K562 (cell line): ENCODE measurements around the gene SNPH. TPM values are rescaled to one million over a fixed set of nuclear protein-coding genes. Genes with fewer than 3 reads are reported as not detected.

Source experiments
- ATAC-seq: fragments of 200-7000 bp; cut with Tn5 transposase; 3 replicates; pipeline ENCODE4 v1.9.1; 2020; ENCODE audit warnings: moderate library complexity
- BruUV-seq: library from RNA; stranded (reverse); fragments of 400-500 nt; replicated peaks from 2 replicates; lab custom pipeline; 2021; lab: Mats Ljungman, UMichigan
- CTCF ChIA-PET: fragments of 300-600 bp; formaldehyde crosslinking; extraction: SDS; loops from one replicate; lab custom pipeline; 2021; ENCODE audit warnings: low intra/inter-chr PET ratio; lab: Yijun Ruan, JAX
- POLR2A ChIA-PET: fragments of 300-600, 350-650 bp; sonication (Branson Sonifier 250); formaldehyde crosslinking; extraction: SDS; loops from one replicate; lab custom pipeline; 2021; ENCODE audit warnings: antibody characterized with exemption, inconsistent platforms; lab: Yijun Ruan, JAX
- DNase-seq, 4 experiments: peaks; one replicate each; pipeline versions ENCODE4 v3.0.0 to v3.0.0-alpha.2; 2011 to 2018; ENCODE audit warnings: low spot score in 3 of 4, mixed read lengths in 3 of 4; ENCODE audit errors: extremely low read depth in 1 of 4
- FAIRE-seq: peaks from 2 replicates; lab custom pipeline; 2011; peaks lifted over from hg19 to GRCh38; lab: Jason Lieb, UNC
- H2AFZ ChIP-seq: 2 replicates; pipeline ENCODE4 v1.6.0; 2011; ENCODE audit warnings: low read depth, low read length, control low read depth, inconsistent platforms
- H3K27ac ChIP-seq: fragments of 200-600 bp; 3 replicates; pipeline ENCODE4 v1.8.0; 2011; ENCODE audit warnings: low read depth, mild to moderate bottlenecking, control low read depth, inconsistent platforms, low read length, moderate library complexity, mixed read lengths; ENCODE audit errors: extremely low read depth
- H3K27me3 ChIP-seq, 2 experiments: fragments of 300-600 bp in 1 of 2; 2 replicates in 1 of 2; 3 replicates in 1 of 2; pipeline versions ENCODE4 v1.6.0 to v1.8.0; 2011; ENCODE audit warnings: inconsistent platforms in 2 of 2, low read length in 2 of 2, mild to moderate bottlenecking in 1 of 2, mixed read lengths in 1 of 2, moderate library complexity in 1 of 2; ENCODE audit not compliant: control insufficient read depth in 2 of 2, insufficient read depth in 2 of 2
- H3K36me3 ChIP-seq: fragments of 300-600 bp; 3 replicates; pipeline ENCODE4 v1.8.0; 2011; ENCODE audit warnings: mild to moderate bottlenecking, low read length, inconsistent platforms; ENCODE audit not compliant: control insufficient read depth, insufficient read depth
- H3K4me1 ChIP-seq, 2 experiments: fragments of 200-600 bp in 1 of 2; replicated peaks in 1 of 2; 2 replicates in 1 of 2; 3 replicates in 1 of 2; pipeline versions ENCODE4 v1.5.1 to v1.8.0; 2011; ENCODE audit warnings: inconsistent platforms in 2 of 2, low read length in 2 of 2, mild to moderate bottlenecking in 1 of 2, mixed read lengths in 1 of 2, moderate library complexity in 1 of 2; ENCODE audit not compliant: control insufficient read depth in 2 of 2, insufficient read depth in 2 of 2
- H3K4me2 ChIP-seq: 2 replicates; pipeline ENCODE4 v1.6.1; 2011; ENCODE audit warnings: low read length, control low read depth, inconsistent platforms, mixed read lengths; ENCODE audit not compliant: insufficient read depth
- H3K4me3 ChIP-seq: fragments of 200-600 bp; sonication (generic), shearing (Covaris generic); 2 replicates; pipeline ENCODE4 v1.5.1; 2016; ENCODE audit warnings: control low read depth, inconsistent platforms
- H3K79me2 ChIP-seq: fragments of 200-600 bp; 3 replicates; pipeline ENCODE4 v1.8.0; 2011; ENCODE audit warnings: low read length, inconsistent platforms; ENCODE audit not compliant: control insufficient read depth, insufficient read depth
- H3K9ac ChIP-seq, 2 experiments: 2 replicates each; pipeline versions ENCODE4 v1.6.0 to v1.6.1; 2011; ENCODE audit warnings: low read depth in 2 of 2, low read length in 2 of 2, control low read depth in 1 of 2, inconsistent platforms in 1 of 2, mild to moderate bottlenecking in 1 of 2, mixed read lengths in 1 of 2; ENCODE audit not compliant: insufficient read depth in 1 of 2
- H3K9me1 ChIP-seq: one replicate; pipeline ENCODE4 v1.6.0; 2011; ENCODE audit warnings: inconsistent platforms, mild to moderate bottlenecking, low read length, moderate library complexity; ENCODE audit not compliant: control insufficient read depth, insufficient read depth
- H3K9me3 ChIP-seq: replicated peaks from 2 replicates; pipeline ENCODE4 v1.5.1; 2011; ENCODE audit warnings: low read depth, low read length, inconsistent platforms; ENCODE audit not compliant: control insufficient read depth, insufficient read depth
- H4K20me1 ChIP-seq: replicated peaks from 2 replicates; pipeline ENCODE4 v1.6.1; 2011; ENCODE audit warnings: low read length, inconsistent platforms, mixed read lengths; ENCODE audit not compliant: control insufficient read depth, insufficient read depth
- FOXA1 ChIP-seq: fragments of 450-650 bp; IDR thresholded peaks from 2 replicates; pipeline ENCODE4 v1.6.1; 2016; ENCODE audit warnings: mild to moderate bottlenecking, borderline replicate concordance
- HMGN3 ChIP-seq: IDR thresholded peaks from 2 replicates; pipeline ENCODE4 v1.6.1; 2011; ENCODE audit warnings: borderline replicate concordance, low read depth, mild to moderate bottlenecking, mixed read lengths, low read length; ENCODE audit not compliant: insufficient read length; ENCODE audit errors: extremely low read depth
- MTA3 ChIP-seq: fragments of 450-650 bp; formaldehyde crosslinking; IDR thresholded peaks from 2 replicates; pipeline ENCODE4 v1.6.1; 2017; ENCODE audit warnings: mild to moderate bottlenecking, borderline replicate concordance
- NFRKB ChIP-seq: fragments of 450-650 bp; IDR thresholded peaks from 2 replicates; pipeline ENCODE4 v1.6.1; 2016; ENCODE audit warnings: low read depth
- SAFB ChIP-seq: fragments of 200-400 bp; formaldehyde crosslinking; IDR thresholded peaks from 2 replicates; pipeline ENCODE4 v1.6.1; 2017; ENCODE audit warnings: low read depth, low read length, borderline replicate concordance
- TAF1 ChIP-seq: IDR thresholded peaks from 2 replicates; pipeline ENCODE4 v1.6.1; 2011; ENCODE audit warnings: mild to moderate bottlenecking, low read length, moderate library complexity; ENCODE audit not compliant: insufficient read depth, control insufficient read depth, severe bottlenecking; ENCODE audit errors: extremely low read depth
- TAF15 ChIP-seq: fragments of 200-400 bp; formaldehyde crosslinking; IDR thresholded peaks from 2 replicates; pipeline ENCODE4 v1.6.1; 2017; ENCODE audit warnings: mild to moderate bottlenecking, low read depth, low read length, moderate library complexity
- THAP12 ChIP-seq: fragments of 250-450 bp; sonication (Bioruptor Pico); IDR thresholded peaks from 2 replicates; pipeline ENCODE4 v1.9.0; 2021; ENCODE audit warnings: mild to moderate bottlenecking, inconsistent platforms
- THRB ChIP-seq: fragments of 450-650 bp; formaldehyde crosslinking; conservative IDR thresholded peaks from 2 replicates; pipeline ENCODE4 v1.4.0; 2022; ENCODE audit warnings: mild to moderate bottlenecking, missing genetic modification characterization
- ZBTB1 ChIP-seq: sonication (generic); formaldehyde crosslinking; IDR thresholded peaks from 2 replicates; pipeline ENCODE4 v1.8.1; 2023; ENCODE audit warnings: missing genetic modification reagents, low read depth, mild to moderate bottlenecking, borderline replicate concordance
- ZBTB8A ChIP-seq: fragments of 450-650 bp; IDR thresholded peaks from 2 replicates; pipeline ENCODE4 v1.6.1; 2018; ENCODE audit warnings: mild to moderate bottlenecking, moderate library complexity; ENCODE audit not compliant: partially characterized antibody
- ZNF518B ChIP-seq: fragments of 250-450 bp; sonication (Bioruptor Pico); IDR thresholded peaks from 2 replicates; pipeline ENCODE4 v1.5.0; 2021; ENCODE audit warnings: mild to moderate bottlenecking, moderate library complexity
- ZNF695 ChIP-seq: fragments of 450-650 bp; formaldehyde crosslinking; IDR thresholded peaks from 2 replicates; pipeline ENCODE4 v1.4.0; 2020; ENCODE audit warnings: mild to moderate bottlenecking, moderate library complexity
- ZNF778 ChIP-seq: fragments of 450-650 bp; formaldehyde crosslinking; IDR thresholded peaks from 2 replicates; pipeline ENCODE4 v1.4.0; 2020; ENCODE audit warnings: mild to moderate bottlenecking, moderate library complexity
- WGBS: fragments of 100-300 bp; shearing (Covaris generic); methylation state at CpG from one replicate; pipeline ENCODE4 v1.1.6; 2016; ENCODE audit warnings: low coverage, mixed read lengths; ENCODE audit not compliant: insufficient coverage; ENCODE audit errors: missing lambda C conversion rate; 5-methylcytosine and 5-hydroxymethylcytosine counted together
- in situ Hi-C: fragments of 300-500 bp; cut with MboI; formaldehyde crosslinking; loops from 4 replicates; pipeline ENCODE4 v1.15.0; 2018; ENCODE audit warnings: inconsistent platforms, mixed read lengths
- intact Hi-C: fragments of 100-400 bp; cut with micrococcal nuclease; formaldehyde crosslinking; loops from 2 replicates; pipeline ENCODE4 v1.14.2; 2022
- polyA plus RNA-seq, 8 experiments: library from polyadenylated mRNA; depleted of rRNA in 4 of 8; stranded (reverse) in 5 of 8; unstranded in 3 of 8; fragments of >200 nt; fragmentation: Nextera tagmentation in 2 of 8; fragmentation: Illumina TruSeq in 1 of 8; extraction: Ambion mirVana in 2 of 8; extraction: Trizol in 1 of 8; gene quantifications; 2 replicates each; pipeline versions ENCODE4 v1.2.1 to v1.2.3, GENCODE V29; 2011 to 2014; ENCODE audit warnings: inconsistent platforms in 1 of 8, missing spikeins in 1 of 8
- total RNA-seq, 7 experiments: library from RNA; depleted of rRNA in 6 of 7; stranded (reverse); fragments of >200 nt in 6 of 7; fragmentation: Illumina TruSeq in 2 of 7; extraction: Trizol in 2 of 7; gene quantifications; 2 replicates each; pipeline versions ENCODE4 v1.2.1 to v1.2.3, GENCODE V29; 2011 to 2021; ENCODE audit warnings: low replicate concordance in 1 of 7

The SNPH gene
- total and polyA plus RNA-seq, 9 of the 15 experiments (the other 6 are each of a cell fraction or from before 2014, with no cell fraction given) = 0.03 to 4.2 (median 1.4) TPM

- no peak for TF ChIP-seq ZNF778 (CRISPR knock-in tag)
- TF ChIP-seq THAP12 (CRISPR knock-in tag) = no peak
- TF ChIP-seq ZNF695 (CRISPR knock-in tag) = no peak
- TF ChIP-seq FOXA1 = no peak
- TF ChIP-seq NFRKB = no peak
- no peak for TF ChIP-seq ZBTB1
These were observed 42.1 kb downstream of the SNPH start (continued) for GRCh38 chr20:1308067-1308701.

- Histone ChIP-seq H3K36me3 (no peaks in the 10 kb centered on the region), H4K20me1 (no peaks in the 10 kb centered on the region), H3K27me3 (no peaks in the 10 kb centered on the region), H3K9ac (no peak overlapping the region), H3K9me1 (no peaks in the 10 kb centered on the region), H2AFZ (no peak overlapping the region), H3K27ac (no peak overlapping the region), H3K4me3 (no peak overlapping the region), H3K79me2 (no peaks in the 10 kb centered on the region), H3K4me2 (no peak overlapping the region), H3K9me3 (no peaks in the 10 kb centered on the region), H3K4me1 (peaks cover 0 to 27% of the 10 kb centered on the region in 2 experiments; a peak in 2 of 5 replicates)
- 93% methylated on average over 6 of the region's 9 CpGs for WGBS
- ChIA-PET CTCF (no interaction called here), POLR2A (interaction anchor here (1.1 kb wide), 1 partner anchor 96 kb away, joined by 3 read pairs; no protein-coding TSS in a partner anchor)
- intact Hi-C loops (loop anchor here (10.0 kb wide), 1 partner anchor 94 kb away; no protein-coding TSS in a partner anchor), in situ Hi-C loops (no loop called here)
- no TSS peak for BruUV-seq
- DNase-seq = no peak
- no peak for FAIRE-seq
- ATAC-seq = no peak
- TF ChIP-seq ZNF518B (no peak), HMGN3 (no peak), TAF1 (no peak), TAF15 (no peak), THRB (CRISPR knock-in tag) (no peak), ZBTB8A (no peak), SAFB (no peak), MTA3 (no peak)
These were observed 42.6 kb downstream of the SNPH start for GRCh38 chr20:1308702-1309095.
